Adrenal gland (tissue), 5 donors: ENCODE measurements around the gene WWOX.

Experiments
- CTCF ChIP-seq, 6 experiments: fragments of 450-650 bp in 4 of 6; fragments of 200-600 bp in 2 of 6; sonication (generic) in 1 of 6; IDR thresholded peaks; 1 replicate in 5 of 6; 2 replicates in 1 of 6; pipeline versions ENCODE4 v1.5.1 to v1.8.0; 2016 to 2021; ENCODE audit warnings: antibody characterized with exemption in 6 of 6, mild to moderate bottlenecking in 2 of 6, moderate library complexity in 1 of 6
- POLR2A ChIP-seq, 2 donors: fragments of 450-650 bp; IDR thresholded peaks; one replicate each; pipeline ENCODE4 v1.6.1; 2017; ENCODE audit warnings: antibody characterized with exemption in 2 of 2, mild to moderate bottlenecking in 2 of 2, moderate library complexity in 1 of 2
- donor health status: DM: no; HTN: no; CAD: no.

- TF ChIP-seq POLR2A (IDR thresholded peaks at IDR 0.05) (no peak), CTCF (IDR thresholded peaks at IDR 0.05) (no peak)
These were observed 401.3 kb downstream of the WWOX start for GRCh38 chr16:78500659-78501270.
